ENCODE results near the gene DOCK8.
"Not testable (repeated sequence)": the region's sequence is repeated elsewhere in the genome, so short reads cannot be mapped to it uniquely, and the experiment has no call there.

Gene DOCK8

DNA sequence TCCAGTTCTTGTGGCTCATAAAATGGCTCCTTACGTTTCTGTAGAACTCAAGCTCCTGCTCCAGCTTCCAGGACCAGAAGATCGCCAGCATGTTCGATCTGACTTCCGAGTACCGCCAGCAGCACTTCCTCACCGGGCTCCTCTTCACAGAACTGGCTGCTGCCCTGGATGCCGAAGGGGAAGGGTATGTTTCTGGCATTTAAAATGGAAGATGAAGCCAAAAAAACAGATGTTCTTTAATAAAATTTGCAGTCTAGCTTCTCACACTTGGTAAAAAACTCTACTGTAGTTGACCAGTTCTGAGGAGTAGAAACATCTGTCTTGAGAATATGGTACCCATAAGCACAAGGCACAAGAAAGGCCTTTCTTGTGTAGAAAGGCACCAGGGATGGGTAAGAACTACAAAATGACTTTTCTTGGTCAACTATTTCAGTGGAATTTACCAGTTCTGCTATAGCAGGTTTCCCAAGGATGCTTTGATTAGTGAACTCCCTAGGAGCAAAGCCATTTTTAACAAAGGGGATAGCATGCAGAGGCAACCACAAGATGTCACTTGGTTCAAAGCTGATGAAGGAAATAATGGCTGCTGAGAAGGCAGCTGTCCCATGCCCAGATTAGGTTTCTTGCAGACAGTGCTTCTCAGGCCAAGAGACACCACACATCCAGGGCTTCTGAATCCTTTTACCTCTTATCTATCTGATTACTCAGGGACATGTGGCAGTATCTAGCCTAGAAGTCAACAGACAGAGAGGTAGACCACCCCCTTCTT is 192.4 kb downstream of the DOCK8 start:
- Histone ChIP-seq H3K27me3 (replicated peaks) (no peaks in the 10 kb centered on the region), H3K27ac (no peak overlapping the region), H3K4me3 (ENCODE audit: low read depth, low read length) (no peak overlapping the region), H3K36me3 (replicated peaks) (no peaks in the 10 kb centered on the region)
- TF ChIP-seq, protein P1, sequence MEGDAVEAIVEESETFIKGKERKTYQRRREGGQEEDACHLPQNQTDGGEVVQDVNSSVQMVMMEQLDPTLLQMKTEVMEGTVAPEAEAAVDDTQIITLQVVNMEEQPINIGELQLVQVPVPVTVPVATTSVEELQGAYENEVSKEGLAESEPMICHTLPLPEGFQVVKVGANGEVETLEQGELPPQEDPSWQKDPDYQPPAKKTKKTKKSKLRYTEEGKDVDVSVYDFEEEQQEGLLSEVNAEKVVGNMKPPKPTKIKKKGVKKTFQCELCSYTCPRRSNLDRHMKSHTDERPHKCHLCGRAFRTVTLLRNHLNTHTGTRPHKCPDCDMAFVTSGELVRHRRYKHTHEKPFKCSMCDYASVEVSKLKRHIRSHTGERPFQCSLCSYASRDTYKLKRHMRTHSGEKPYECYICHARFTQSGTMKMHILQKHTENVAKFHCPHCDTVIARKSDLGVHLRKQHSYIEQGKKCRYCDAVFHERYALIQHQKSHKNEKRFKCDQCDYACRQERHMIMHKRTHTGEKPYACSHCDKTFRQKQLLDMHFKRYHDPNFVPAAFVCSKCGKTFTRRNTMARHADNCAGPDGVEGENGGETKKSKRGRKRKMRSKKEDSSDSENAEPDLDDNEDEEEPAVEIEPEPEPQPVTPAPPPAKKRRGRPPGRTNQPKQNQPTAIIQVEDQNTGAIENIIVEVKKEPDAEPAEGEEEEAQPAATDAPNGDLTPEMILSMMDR (IDR thresholded peaks at IDR 0.05; ENCODE audit: low read depth, low read length, missing control alignments): no peak
- in situ Hi-C loops (cut with HindIII; ENCODE audit: low pct_ligation_motif_present, low sequenced_read_pairs): no loop called here
- no peak for DNase-seq

DNA sequence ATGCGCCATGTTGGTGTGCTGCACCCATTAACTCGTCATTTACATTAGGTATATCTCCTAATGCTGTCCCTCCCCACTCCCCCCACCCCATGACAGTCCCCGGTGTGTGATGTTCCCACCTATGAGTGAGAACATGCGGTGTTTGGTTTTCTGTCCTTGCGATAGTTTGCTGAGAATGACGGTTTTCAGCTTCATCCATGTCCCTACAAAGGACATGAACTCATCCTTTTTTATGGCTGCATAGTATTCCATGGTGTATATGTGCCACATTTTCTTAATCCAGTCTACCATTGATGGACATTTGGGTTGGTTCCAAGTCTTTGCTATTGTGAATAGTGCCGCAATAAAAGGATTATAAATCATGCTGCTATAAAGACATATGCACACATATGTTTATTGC is 195.0 kb downstream of the DOCK8 start:
- H3K4me3 ChIP-seq (ENCODE audit: low read depth, low read length); H3K27ac ChIP-seq; H3K27me3 ChIP-seq (replicated peaks); in situ Hi-C loops (cut with HindIII; ENCODE audit: low pct_ligation_motif_present, low sequenced_read_pairs); H3K36me3 ChIP-seq (replicated peaks); DNase-seq: not testable (repeated sequence)

DNA sequence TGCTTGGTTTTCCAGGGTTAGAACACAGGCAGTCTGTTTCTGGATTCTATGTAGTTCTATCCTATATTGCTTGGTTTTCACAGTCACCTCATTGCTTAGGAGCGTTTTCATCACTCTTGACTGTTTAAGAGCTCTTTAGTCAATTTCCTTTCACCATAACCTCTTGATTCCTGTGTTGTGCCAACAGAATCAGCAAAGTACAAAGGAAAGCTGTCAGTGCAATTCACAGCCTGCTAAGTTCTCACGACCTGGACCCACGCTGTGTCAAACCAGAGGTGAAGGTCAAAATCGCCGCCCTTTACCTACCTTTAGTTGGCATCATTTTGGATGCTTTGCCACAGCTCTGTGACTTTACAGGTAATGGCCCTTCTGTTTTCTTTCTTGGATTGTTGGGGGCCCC is 199.9 kb downstream of the DOCK8 start:
- no peak for DNase-seq
- Histone ChIP-seq H3K27me3 (replicated peaks) (no peaks in the 10 kb centered on the region), H3K27ac (no peak overlapping the region), H3K36me3 (replicated peaks) (no peaks in the 10 kb centered on the region), H3K4me3 (ENCODE audit: low read depth, low read length) (no peak overlapping the region)
- TF ChIP-seq, protein P1 (IDR thresholded peaks at IDR 0.05; ENCODE audit: low read depth, low read length, missing control alignments): no peak
- in situ Hi-C loops (cut with HindIII; ENCODE audit: low pct_ligation_motif_present, low sequenced_read_pairs): no loop called here

DNA sequence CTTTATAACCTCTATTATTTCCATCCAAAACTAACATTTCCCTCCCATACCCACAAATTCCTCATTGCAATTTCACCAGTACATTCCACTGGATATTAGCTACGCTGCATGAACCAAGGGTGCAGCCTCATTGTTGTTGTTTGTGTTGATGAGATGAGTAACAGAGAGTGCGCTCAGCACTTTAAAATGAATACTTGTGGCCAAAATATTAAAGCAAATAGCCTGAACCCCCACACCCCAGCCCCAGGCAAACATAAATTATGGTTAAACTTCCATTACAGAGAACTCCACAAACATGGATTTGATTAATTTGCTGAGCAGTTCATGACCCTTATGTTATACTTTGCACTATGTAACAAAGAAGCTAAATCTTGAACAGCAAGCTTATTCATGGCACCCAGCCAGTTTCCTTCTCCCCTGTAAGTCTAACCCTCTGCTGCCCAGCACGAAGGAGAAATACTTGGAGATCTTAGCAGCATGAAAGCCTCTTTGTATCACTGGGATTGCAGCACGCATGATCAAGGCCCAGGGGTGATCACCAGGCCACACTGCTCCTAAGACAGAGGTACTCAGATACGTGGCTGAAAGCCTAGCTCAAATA is 205.0 kb downstream of the DOCK8 start:
- Histone ChIP-seq H3K27me3 (replicated peaks) (no peaks in the 10 kb centered on the region), H3K27ac (no peak overlapping the region), H3K4me3 (ENCODE audit: low read depth, low read length) (no peak overlapping the region), H3K36me3 (replicated peaks) (no peaks in the 10 kb centered on the region)
- in situ Hi-C loops (cut with HindIII; ENCODE audit: low pct_ligation_motif_present, low sequenced_read_pairs): no loop called here
- DNase-seq: peak; percentile 12
- TF ChIP-seq, protein P1 (IDR thresholded peaks at IDR 0.05; ENCODE audit: low read depth, low read length, missing control alignments): no peak

DNA sequence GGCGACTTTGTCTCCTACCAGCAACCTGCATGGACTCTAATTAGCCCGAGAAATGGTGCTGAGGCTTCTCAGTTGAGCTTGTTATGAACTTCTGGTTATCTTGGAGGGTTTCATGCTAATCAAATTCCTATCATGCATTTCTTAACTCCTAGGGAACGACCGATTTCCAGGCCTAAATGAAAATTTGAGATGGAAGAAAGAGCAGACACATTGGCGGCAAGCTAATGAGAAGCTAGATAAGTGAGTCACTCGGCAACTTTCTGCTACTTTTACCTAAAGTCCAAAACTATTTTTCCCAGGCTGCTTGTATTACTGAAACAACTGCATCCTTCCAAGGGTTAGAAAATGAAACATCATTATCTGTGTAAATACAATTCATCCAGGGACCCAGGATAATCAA is 207.2 kb downstream of the DOCK8 start:
- H3K36me3 ChIP-seq (replicated peaks): no peaks in the 10 kb centered on the region
- in situ Hi-C loops (cut with HindIII; ENCODE audit: low pct_ligation_motif_present, low sequenced_read_pairs): no loop called here
- no peak for DNase-seq
- TF ChIP-seq, protein P1 (IDR thresholded peaks at IDR 0.05; ENCODE audit: low read depth, low read length, missing control alignments): no peak
- no peaks in the 10 kb centered on the region for H3K27me3 ChIP-seq (replicated peaks)
- H3K4me3 ChIP-seq (ENCODE audit: low read depth, low read length): no peak overlapping the region
- H3K27ac ChIP-seq: no peak overlapping the region

DNA sequence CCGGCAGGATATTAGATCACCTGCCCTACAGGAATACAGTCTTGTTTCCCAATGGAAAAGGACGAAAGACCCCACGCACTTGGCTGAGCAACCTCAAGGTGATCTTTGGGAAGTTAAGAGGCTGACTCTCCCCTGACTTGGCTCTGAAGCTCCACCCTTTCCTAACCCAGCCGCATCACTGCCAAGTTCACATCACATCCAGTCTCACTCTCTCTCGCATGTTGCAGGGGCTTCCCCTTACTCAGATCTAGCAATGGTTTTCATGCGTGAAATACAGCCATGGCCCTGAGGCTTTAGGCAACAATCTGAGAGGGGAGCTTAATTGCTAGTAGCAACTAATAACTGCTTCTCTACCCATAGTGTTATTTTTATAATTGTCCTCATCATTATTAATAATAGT is 211.6 kb downstream of the DOCK8 start:
- TF ChIP-seq, protein P1 (IDR thresholded peaks at IDR 0.05; ENCODE audit: low read depth, low read length, missing control alignments): no peak
- Histone ChIP-seq H3K27ac (no peak overlapping the region), H3K36me3 (replicated peaks) (no peaks in the 10 kb centered on the region), H3K27me3 (replicated peaks) (no peaks in the 10 kb centered on the region), H3K4me3 (ENCODE audit: low read depth, low read length) (no peak overlapping the region)
- no peak for DNase-seq
- in situ Hi-C loops (cut with HindIII; ENCODE audit: low pct_ligation_motif_present, low sequenced_read_pairs): no loop called here

All from brain microvascular endothelial cell (primary cell).